Panc1 (cell line): ENCODE measurements around the gene IL11RA. TPM values are rescaled to one million over a fixed set of nuclear protein-coding genes. Genes with fewer than 3 reads are reported as not detected.

ENCODE experiments used
- ATAC-seq: fragments of 200-7000 bp; cut with Tn5 transposase; 2 replicates; pipeline ENCODE4 v1.9.1; 2020; ENCODE audit warnings: mild to moderate bottlenecking, moderate library complexity
- BruUV-seq: library from RNA; stranded (reverse); fragments of 400-500 nt; replicated peaks from 2 replicates; lab custom pipeline; 2021; lab: Mats Ljungman, UMichigan
- CTCF ChIA-PET: fragments of 300-600 bp; sonication (Branson Sonifier 250); formaldehyde crosslinking; loops from one replicate; lab custom pipeline; 2022; ENCODE audit warnings: antibody characterized with exemption; lab: Charles Lee
- POLR2A ChIA-PET: fragments of 300-600 bp; sonication (Branson Sonifier 250); formaldehyde crosslinking; loops from one replicate; lab custom pipeline; 2022; ENCODE audit warnings: antibody characterized with exemption; lab: Charles Lee
- DNase-seq: peaks from one replicate; pipeline ENCODE4 v3.0.0-alpha.2; 2010; ENCODE audit warnings: low read depth, low spot score
- H3K27ac ChIP-seq: 2 replicates; pipeline ENCODE4 v1.5.1; 2011; ENCODE audit warnings: mild to moderate bottlenecking, low read length, inconsistent platforms
- H3K27me3 ChIP-seq: fragments of 200-500 bp; sonication (Bioruptor generic); 2 replicates; pipeline ENCODE4 v1.6.0; 2014; ENCODE audit warnings: low read length, inconsistent platforms; ENCODE audit not compliant: control insufficient read depth, insufficient read depth
- H3K36me3 ChIP-seq: fragments of 200-500 bp; sonication (Bioruptor generic); 2 replicates; pipeline ENCODE4 v1.5.1; 2014; ENCODE audit warnings: inconsistent platforms, mild to moderate bottlenecking, low read length, moderate library complexity; ENCODE audit not compliant: control insufficient read depth, insufficient read depth
- H3K4me1 ChIP-seq: 2 replicates; pipeline ENCODE4 v1.5.1; 2011; ENCODE audit warnings: inconsistent platforms, mild to moderate bottlenecking, low read length, moderate library complexity; ENCODE audit not compliant: control insufficient read depth, insufficient read depth
- H3K4me3 ChIP-seq, 2 experiments: 2 replicates each; pipeline ENCODE4 v1.5.1; 2011 to 2012; ENCODE audit warnings: low read depth in 2 of 2, low read length in 2 of 2, mild to moderate bottlenecking in 2 of 2, inconsistent platforms in 1 of 2, moderate library complexity in 1 of 2
- H3K9me3 ChIP-seq: fragments of 200-500 bp; sonication (Bioruptor generic); 2 replicates; pipeline ENCODE4 v1.5.1; 2014; ENCODE audit warnings: low read depth, mild to moderate bottlenecking, inconsistent platforms, low read length, moderate library complexity; ENCODE audit not compliant: control insufficient read depth, insufficient read depth
- CTCF ChIP-seq: fragments of 450-650 bp; IDR thresholded peaks from 2 replicates; pipeline ENCODE4 v1.5.1; 2017; ENCODE audit warnings: mild to moderate bottlenecking
- POLR2AphosphoS5 ChIP-seq: IDR thresholded peaks from 2 replicates; pipeline ENCODE4 v1.6.1; 2012; ENCODE audit warnings: mild to moderate bottlenecking, low read depth, low read length, moderate library complexity
- SIN3A ChIP-seq: IDR thresholded peaks from 2 replicates; pipeline ENCODE4 v1.6.1; 2012; ENCODE audit warnings: low read depth, mild to moderate bottlenecking, low read length, moderate library complexity, borderline replicate concordance; ENCODE audit not compliant: insufficient read depth
- TCF7L2 ChIP-seq: IDR thresholded peaks from 2 replicates; pipeline ENCODE4 v1.6.1; 2011; ENCODE audit warnings: mild to moderate bottlenecking, low read depth, low read length, inconsistent platforms
- in situ Hi-C: cut with HindIII; loops from 2 replicates; pipeline ENCODE4 v1.10.0; 2016; ENCODE audit warnings: low sequenced_read_pairs, low pct_unique_long_range_greater_than_20kb
- intact Hi-C: fragments of 100-400 bp; cut with micrococcal nuclease; formaldehyde crosslinking; loops from one replicate; pipeline ENCODE4 v1.10.0; 2022; ENCODE audit not compliant: unreplicated experiment
- total RNA-seq: library from RNA; stranded (reverse); gene quantifications from one replicate; pipeline ENCODE4 v1.2.1, GENCODE V29; 2021; ENCODE audit not compliant: unreplicated experiment
- TF ChIP-seq, protein P1 (sequence below), 2 experiments: IDR thresholded peaks; 2 replicates each; pipeline ENCODE4 v1.6.1; 2011 to 2012; ENCODE audit warnings: low read depth in 2 of 2, control low read depth in 1 of 2, low read length in 1 of 2, mild to moderate bottlenecking in 1 of 2, moderate library complexity in 1 of 2; ENCODE audit not compliant: insufficient read depth in 1 of 2

The IL11RA gene
- total RNA-seq, 1 experiment from 2014 or later = 21.6 TPM

DNA sequence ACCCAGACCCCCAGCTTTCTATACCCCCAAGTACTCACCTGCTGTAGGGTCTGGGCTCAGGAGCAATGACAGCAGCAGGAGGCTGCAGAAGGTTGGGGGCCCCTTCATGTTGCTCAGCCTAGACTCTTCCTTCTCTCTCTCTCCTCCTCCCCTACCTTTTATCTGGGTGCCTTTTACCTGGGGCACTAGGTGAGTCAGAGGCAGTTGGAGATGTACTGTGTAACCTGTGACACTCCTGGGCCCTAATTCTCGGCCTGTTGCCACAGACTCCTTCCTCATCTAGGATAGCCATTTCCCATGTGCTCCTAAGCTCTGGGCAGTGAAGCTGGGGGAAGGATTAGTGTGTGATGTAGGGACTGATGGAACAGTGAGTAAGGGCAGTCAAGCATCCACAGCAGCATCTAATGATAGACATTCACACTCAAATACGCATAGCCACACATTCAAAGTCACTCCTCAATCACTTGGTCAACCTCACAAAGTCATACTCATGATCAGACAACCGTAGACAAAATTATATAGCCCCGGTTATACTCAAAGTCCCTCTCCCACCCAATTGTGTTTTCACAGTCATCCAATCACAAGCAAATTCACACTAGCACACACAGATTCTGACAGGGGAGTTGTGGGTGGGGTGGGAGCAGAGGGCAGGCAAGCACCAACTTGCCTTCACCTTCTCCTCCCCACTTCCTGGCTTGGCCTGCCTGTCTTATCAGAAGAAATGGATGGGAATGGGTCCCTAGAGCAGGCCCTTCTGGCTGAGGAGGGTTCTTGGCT, 10.7 kb downstream of the IL11RA start, which contains the start of gene CCL27:
CCL27 (minus strand) TSS at position 132 of the 777 bp plus-strand sequence; CDS start at position 108, 24 bp downstream.
- ChIA-PET POLR2A (no interaction called here), CTCF (interaction anchor here (0.6 kb wide), 1 partner anchor 30 kb away, joined by 9 read pairs; no protein-coding TSS in a partner anchor)
- no peak for TF ChIP-seq POLR2AphosphoS5
- TF ChIP-seq SIN3A = no peak
- TF ChIP-seq, protein P1, sequence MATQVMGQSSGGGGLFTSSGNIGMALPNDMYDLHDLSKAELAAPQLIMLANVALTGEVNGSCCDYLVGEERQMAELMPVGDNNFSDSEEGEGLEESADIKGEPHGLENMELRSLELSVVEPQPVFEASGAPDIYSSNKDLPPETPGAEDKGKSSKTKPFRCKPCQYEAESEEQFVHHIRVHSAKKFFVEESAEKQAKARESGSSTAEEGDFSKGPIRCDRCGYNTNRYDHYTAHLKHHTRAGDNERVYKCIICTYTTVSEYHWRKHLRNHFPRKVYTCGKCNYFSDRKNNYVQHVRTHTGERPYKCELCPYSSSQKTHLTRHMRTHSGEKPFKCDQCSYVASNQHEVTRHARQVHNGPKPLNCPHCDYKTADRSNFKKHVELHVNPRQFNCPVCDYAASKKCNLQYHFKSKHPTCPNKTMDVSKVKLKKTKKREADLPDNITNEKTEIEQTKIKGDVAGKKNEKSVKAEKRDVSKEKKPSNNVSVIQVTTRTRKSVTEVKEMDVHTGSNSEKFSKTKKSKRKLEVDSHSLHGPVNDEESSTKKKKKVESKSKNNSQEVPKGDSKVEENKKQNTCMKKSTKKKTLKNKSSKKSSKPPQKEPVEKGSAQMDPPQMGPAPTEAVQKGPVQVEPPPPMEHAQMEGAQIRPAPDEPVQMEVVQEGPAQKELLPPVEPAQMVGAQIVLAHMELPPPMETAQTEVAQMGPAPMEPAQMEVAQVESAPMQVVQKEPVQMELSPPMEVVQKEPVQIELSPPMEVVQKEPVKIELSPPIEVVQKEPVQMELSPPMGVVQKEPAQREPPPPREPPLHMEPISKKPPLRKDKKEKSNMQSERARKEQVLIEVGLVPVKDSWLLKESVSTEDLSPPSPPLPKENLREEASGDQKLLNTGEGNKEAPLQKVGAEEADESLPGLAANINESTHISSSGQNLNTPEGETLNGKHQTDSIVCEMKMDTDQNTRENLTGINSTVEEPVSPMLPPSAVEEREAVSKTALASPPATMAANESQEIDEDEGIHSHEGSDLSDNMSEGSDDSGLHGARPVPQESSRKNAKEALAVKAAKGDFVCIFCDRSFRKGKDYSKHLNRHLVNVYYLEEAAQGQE (IDR thresholded peaks at IDR 0.05; ENCODE audit: insufficient read depth in 1 of 2, low read depth in 2 of 2, low read length in 1 of 2) = no peak
- no peak for TF ChIP-seq TCF7L2
- TF ChIP-seq CTCF = no peak
- no peak within 1 kb of the TSS for H3K4me3 ChIP-seq
- intact Hi-C loops = no loop called here
- ATAC-seq (no peak), DNase-seq (no peak)
- in situ Hi-C loops = no loop called here
- no peak within 1 kb of the TSS for H3K27ac ChIP-seq
- no peaks in the 10 kb centered on the region for H3K27me3 ChIP-seq
- peaks cover 8% of the 10 kb centered on the region; the same call in 1 of the 2 replicates for H3K4me1 ChIP-seq
- H3K9me3 ChIP-seq = no peaks in the 10 kb centered on the region
- no peaks in the 10 kb centered on the region for H3K36me3 ChIP-seq
- BruUV-seq = no TSS peak

DNA sequence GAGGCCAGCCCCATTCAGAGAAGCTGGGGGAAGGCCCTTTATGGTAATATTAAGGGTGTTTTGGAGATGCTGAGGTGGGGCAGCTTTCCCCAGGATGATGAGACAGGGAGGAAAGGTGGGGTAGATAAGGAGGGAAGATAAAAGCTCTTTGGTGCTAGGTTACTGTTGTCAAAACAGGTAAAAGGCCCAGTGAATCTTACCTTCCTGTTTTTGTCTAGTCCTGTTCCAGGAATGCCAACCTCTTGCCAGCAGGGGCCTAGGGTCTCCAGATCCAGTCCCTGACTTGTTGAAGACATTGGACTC, 11.3 kb downstream of the IL11RA start:
- Histone ChIP-seq H3K27ac (no peak overlapping the region), H3K9me3 (no peaks in the 10 kb centered on the region), H3K4me3 (no peak overlapping the region), H3K4me1 (peaks cover 8% of the 10 kb centered on the region; the same call in 1 of the 2 replicates), H3K27me3 (no peaks in the 10 kb centered on the region), H3K36me3 (no peaks in the 10 kb centered on the region)
- ATAC-seq (no peak), DNase-seq (no peak)
- no peak for TF ChIP-seq TCF7L2
- TF ChIP-seq SIN3A = no peak
- no peak for TF ChIP-seq POLR2AphosphoS5
- TF ChIP-seq CTCF = no peak
- TF ChIP-seq, protein P1 (IDR thresholded peaks at IDR 0.05; ENCODE audit: insufficient read depth in 1 of 2, low read depth in 2 of 2, low read length in 1 of 2) = no peak
- BruUV-seq = no TSS peak
- POLR2A ChIA-PET = no interaction called here
- in situ Hi-C loops = no loop called here
- intact Hi-C loops = no loop called here
- CTCF ChIA-PET = no interaction called here
